HG02852 (cell line): Measurements from ENCODE around the gene SYT7.
"Not testable (repeated sequence)": the region's sequence is repeated elsewhere in the genome, so short reads cannot be mapped to it uniquely, and the experiment has no call there.

Source experiments
- ATAC-seq: cut with Tn5 transposase; IDR thresholded peaks from one replicate; pipeline ENCODE4 v1.9.1; 2021; ENCODE audit warnings: mild to moderate bottlenecking, moderate library complexity; ENCODE audit not compliant: unreplicated experiment

The SYT7 gene

DNA sequence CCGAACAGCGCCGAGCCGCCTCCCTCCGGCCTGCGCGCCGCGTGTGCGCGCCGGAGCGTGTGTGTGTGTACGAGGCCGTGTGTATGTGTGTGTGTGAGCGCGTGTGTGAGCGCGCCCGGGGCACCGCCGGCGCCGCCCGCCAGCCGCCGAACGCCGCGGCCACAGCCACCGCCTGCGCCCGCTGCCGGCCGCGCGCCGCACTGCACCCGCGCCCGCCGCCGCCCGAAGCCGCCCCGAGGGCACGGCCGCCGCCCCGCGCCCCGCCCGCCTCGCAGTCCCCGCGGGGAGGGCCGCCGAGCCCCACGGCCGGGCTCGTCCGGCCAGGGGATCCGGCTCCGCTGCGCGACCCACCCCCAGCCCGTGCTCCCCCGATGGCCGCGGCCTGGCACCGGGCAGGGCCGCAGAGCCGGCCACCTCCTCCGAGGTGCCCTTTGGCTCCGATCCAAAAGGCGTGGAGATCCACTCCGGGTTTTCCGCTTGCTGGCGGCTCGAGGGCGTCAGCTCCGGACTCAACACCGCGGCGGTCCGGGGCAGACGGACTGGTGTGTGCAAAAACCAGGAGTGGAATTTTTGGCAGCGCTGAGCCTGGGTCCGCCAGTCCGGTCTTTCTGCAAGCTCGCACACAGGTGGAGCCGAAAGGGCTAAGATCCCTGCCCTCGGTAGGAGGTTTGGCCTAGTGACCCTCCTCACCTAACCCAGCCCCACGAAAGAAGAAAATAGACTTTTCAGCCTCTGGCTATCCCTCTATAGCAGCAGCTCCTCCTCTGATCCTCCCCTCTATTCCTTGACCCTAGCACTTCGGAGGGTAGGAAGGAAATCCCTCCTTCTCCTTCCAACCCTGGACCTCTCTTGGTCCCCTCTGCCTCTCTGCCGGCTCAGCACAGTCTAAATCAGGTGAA is at the start of gene SYT7:
TSS of gene SYT7 (minus strand) at position 47 of the 899 bp plus-strand sequence. CDS start 256 bp downstream, outside the sequence.
- peak; percentile 85 for ATAC-seq

DNA sequence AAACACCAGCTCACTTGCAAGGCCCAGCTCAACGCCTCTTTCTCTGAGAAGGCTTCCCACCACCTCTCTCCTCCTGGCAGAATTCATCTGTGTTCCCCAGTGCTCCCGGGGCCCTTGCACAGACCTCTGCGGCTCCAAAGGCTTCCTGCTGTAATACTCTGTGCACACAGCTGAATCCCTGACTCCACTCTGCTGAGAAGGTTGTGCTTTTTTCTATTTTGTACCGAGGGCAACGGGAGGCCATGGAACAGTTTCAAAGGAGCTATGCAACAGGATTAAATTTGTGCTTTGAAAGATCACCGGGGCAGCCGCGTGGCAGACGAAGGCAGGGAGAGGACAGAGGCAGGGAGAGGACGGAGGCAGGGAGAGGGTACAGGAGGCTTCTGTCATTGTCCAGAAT is 49.2 kb upstream of the SYT7 start:
- ATAC-seq, result no peak

DNA sequence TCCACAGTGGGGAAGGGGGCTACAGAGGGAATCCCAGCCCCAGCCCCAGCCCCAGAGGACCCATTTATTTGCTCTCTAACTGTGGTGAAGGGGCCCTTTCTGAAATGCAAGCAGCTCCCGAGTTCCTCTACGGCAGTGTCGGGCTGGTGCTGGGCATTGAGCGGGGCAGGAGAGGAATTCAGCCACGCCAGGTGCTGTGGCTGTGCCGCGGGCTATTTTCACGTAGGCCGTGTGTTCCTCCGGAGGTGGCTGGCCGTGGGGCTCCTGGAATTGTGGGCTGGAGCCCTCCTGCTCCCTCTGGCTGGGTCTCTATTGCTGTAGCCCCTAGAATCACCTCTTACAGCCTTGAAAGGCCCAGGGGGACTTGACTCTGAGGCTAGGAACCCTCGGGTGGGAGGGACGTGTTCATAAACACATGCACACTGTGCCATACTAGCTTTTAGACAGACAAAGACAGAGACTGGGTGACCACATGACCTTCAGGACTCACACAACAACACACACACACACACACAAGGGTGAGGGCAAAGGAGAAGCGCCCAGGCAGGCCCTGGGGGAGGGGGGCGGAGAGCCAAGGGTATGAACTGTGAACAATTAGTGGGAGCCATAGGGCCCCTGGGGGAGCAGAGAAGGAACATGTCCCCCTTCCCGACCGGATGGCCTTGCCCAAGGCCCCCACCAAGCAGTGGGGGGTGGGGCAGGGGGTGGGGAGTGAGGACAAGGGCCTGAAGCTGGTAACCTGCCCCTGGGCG is 48.4 kb upstream of the SYT7 start:
- no peak for ATAC-seq

DNA sequence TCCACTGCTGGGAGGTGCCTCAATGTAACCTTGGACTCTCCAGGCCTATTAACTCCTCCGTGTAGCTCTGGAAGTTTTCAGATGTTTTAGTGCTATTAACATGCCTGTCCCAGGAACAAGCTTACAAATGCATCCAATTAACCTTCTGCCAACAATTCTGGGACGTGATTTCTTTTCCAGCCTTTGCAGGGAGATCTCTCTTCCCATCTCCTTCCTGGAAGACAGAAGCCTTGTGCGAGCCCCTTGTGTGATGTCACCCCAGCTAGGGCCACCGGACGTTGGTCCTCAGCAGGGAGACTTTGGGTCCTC is 47.7 kb upstream of the SYT7 start:
- ATAC-seq, result no peak

GRCh38 chr11:61627850-61628661 is 47.2 kb upstream of the SYT7 start:
- no peak for ATAC-seq

- ATAC-seq, result no peak
These were observed 45.9 kb upstream of the SYT7 start for GRCh38 chr11:61626580-61627380.

GRCh38 chr11:61625525-61625924 is 44.6 kb upstream of the SYT7 start:
- ATAC-seq, result no peak

GRCh38 chr11:61621917-61622585 is 41.2 kb upstream of the SYT7 start:
- ATAC-seq, result no peak

DNA sequence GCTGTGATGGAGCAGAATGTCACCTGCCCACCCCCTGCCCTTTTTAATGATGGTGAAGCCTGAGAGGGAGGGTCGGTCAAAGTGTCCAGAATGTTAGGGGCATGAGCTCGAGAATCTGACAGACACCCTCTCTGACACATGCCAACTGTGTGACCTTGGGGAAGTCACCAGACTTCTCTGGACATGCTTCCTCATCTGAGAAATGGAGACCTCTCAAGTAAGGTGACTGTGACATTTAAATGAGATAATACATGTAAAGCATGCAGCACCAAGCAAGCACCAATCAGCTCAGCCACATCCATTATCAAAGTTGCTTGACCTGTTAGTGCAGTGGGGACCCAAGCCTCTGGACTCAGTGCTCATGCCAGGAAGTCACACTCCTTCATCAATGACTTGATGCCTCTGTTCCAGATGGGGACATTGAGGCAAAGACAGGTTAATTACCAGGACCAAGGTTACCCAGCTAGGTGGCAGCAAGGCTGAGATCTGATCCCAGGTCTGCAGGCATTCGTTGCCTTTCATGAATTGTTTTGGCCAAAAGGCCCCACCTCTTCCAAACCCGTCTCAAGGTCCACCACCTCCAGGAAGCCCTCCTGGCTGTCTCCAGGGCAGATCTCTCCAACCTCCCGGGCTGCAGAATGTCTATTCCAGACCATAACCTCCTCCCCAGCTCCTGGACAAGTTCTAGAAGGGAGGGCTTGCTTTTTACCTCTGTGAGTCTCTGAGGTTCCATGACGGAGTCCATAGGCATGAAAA is 38.8 kb upstream of the SYT7 start:
- ATAC-seq, result no peak

GRCh38 chr11:61618978-61619377 is 38.1 kb upstream of the SYT7 start:
- no peak for ATAC-seq

GRCh38 chr11:61617515-61617914 is 36.6 kb upstream of the SYT7 start:
- ATAC-seq, result no peak

GRCh38 chr11:61616434-61616833 is 35.6 kb upstream of the SYT7 start:
- ATAC-seq, result no peak

GRCh38 chr11:61614782-61615181 is 33.9 kb upstream of the SYT7 start:
- ATAC-seq, result not testable (repeated sequence)

DNA sequence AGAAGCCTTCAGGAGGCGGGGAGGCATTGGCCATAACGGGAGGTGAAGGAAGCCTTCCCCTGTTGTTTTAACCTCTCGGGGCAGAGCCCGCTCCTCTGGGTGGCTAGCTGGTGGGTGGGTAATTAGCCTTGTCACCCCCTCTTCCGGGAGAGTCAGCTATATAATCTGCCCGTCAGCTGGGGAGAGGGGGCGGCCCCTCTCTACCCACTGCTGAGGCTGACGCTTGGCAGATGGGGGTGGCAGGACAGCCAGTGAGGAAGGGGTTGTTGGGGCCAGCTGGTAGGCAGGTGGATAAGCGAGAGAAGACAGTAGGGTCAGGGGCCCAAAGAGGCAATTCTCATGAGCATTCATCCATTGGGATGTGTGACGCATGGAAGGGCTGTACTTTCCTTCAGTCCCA is 33.0 kb upstream of the SYT7 start:
- no peak for ATAC-seq

- ATAC-seq, result no peak
These were observed 32.2 kb upstream of the SYT7 start for GRCh38 chr11:61613051-61613450.

DNA sequence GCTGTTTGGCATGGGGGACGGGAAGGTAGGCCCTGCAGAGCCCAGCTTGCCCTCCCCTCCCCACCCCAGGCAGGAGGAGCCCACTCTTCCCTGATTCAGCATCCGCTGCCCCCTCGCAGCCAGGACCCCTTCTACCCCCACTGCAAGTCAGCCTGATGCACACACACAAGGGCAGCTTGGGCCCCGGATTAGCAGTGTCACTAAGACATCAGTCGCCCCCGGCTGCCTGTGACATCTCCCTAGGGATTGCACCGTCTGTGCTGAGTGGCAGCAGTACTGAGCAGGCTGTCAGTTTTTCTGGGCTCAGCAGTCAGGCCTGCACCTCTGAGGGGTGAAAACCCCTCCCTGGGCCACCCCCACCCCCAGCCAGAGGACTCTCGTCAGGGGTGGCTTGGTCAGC is 30.4 kb upstream of the SYT7 start:
- no peak for ATAC-seq

GRCh38 chr11:61610905-61611304 is 30.0 kb upstream of the SYT7 start:
- no peak for ATAC-seq

- no peak for ATAC-seq
These were observed 29.1 kb upstream of the SYT7 start for GRCh38 chr11:61609980-61610366.
